Activated B cell treated with CpG ODN at 0.5 μM for 24 hours (primary cell): ENCODE measurements around the gene SPTBN5. TPM values are rescaled to one million over a fixed set of nuclear protein-coding genes. Genes with fewer than 3 reads are reported as not detected.

Source experiments
- ATAC-seq: fragments of 200-7000 bp; cut with Tn5 transposase; one replicate; pipeline ENCODE4 v1.10.0; 2021; ENCODE audit warnings: low read depth, mild to moderate bottlenecking, moderate library complexity
- CTCF ChIA-PET: fragments of 350-600 bp; sonication (Branson Sonifier 250); formaldehyde crosslinking; loops from one replicate; lab custom pipeline; 2021; ENCODE audit warnings: antibody characterized with exemption; lab: Charles Lee
- POLR2A ChIA-PET: fragments of 350-600 bp; sonication (Branson Sonifier 250); formaldehyde crosslinking; loops from one replicate; lab custom pipeline; 2021; ENCODE audit warnings: antibody characterized with exemption; lab: Charles Lee
- DNase-seq: peaks from one replicate; pipeline ENCODE4 v3.0.0; 2022
- H3K27ac Mint-ChIP-seq: one replicate; pipeline ENCODE4 v1.8.0; 2020; ENCODE audit warnings: mixed read lengths
- H3K27me3 Mint-ChIP-seq: one replicate; pipeline ENCODE4 v1.8.0; 2021; ENCODE audit warnings: mixed read lengths
- H3K36me3 Mint-ChIP-seq: one replicate; pipeline ENCODE4 v1.8.0; 2021; ENCODE audit warnings: low read depth, mixed read lengths
- H3K4me1 Mint-ChIP-seq: one replicate; pipeline ENCODE4 v1.8.0; 2021; ENCODE audit warnings: mixed read lengths
- H3K4me3 Mint-ChIP-seq: one replicate; pipeline ENCODE4 v1.8.0; 2020; ENCODE audit warnings: mild to moderate bottlenecking, mixed read lengths
- H3K9me3 Mint-ChIP-seq: one replicate; pipeline ENCODE4 v1.8.0; 2020; ENCODE audit warnings: mixed read lengths
- intact Hi-C: fragments of 100-400 bp; cut with micrococcal nuclease; formaldehyde crosslinking; loops from one replicate; pipeline ENCODE4 v1.15.1; 2024
- total RNA-seq: library from RNA; stranded (reverse); gene quantifications from 2 replicates; pipeline ENCODE4 v1.2.3, GENCODE V29; 2022
- TF ChIP-seq, protein P1 (sequence below): fragments of 200-600 bp; IDR thresholded peaks from one replicate; pipeline ENCODE4 v1.8.0; 2022; ENCODE audit warnings: antibody characterized with exemption, mild to moderate bottlenecking

Gene SPTBN5
- total RNA-seq, 1 donor from 2014 or later = 1.1 TPM

DNA sequence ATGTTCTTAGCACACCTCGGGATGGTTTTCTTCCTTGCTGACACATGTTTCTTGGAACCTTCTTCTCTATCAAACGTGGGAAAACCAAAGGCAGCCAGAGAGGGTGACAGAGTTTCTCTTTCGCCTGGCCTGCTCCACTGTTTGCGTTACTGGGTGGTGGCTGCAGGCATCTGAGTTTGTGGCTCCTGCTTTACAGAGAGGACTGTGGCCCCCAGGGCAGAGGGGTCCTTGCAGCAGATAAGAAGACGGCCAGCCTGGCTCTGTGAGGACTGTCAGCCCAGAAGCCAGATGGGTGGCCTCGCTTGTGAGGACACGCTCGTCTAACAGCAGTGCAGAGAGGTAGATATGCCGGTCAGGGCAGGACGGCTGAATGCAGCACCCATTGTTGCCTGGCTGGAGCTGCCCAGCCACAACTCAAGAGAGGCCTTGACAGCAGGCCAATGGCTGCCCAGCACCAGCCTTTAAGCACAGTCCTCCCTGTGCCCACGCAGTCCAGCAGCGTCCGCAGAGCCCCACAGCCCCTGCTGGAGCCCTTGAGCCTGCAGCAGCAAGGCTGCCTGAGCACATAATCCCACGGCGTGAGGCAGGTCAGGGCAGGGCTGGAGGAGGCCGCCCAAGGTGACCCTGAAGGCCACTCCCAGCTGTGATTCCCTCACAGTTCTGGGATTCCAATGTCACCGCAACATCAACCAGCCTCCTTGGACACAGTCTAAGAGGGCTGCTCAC is 15.0 kb upstream of the SPTBN5 start:
- TF ChIP-seq, protein P1, sequence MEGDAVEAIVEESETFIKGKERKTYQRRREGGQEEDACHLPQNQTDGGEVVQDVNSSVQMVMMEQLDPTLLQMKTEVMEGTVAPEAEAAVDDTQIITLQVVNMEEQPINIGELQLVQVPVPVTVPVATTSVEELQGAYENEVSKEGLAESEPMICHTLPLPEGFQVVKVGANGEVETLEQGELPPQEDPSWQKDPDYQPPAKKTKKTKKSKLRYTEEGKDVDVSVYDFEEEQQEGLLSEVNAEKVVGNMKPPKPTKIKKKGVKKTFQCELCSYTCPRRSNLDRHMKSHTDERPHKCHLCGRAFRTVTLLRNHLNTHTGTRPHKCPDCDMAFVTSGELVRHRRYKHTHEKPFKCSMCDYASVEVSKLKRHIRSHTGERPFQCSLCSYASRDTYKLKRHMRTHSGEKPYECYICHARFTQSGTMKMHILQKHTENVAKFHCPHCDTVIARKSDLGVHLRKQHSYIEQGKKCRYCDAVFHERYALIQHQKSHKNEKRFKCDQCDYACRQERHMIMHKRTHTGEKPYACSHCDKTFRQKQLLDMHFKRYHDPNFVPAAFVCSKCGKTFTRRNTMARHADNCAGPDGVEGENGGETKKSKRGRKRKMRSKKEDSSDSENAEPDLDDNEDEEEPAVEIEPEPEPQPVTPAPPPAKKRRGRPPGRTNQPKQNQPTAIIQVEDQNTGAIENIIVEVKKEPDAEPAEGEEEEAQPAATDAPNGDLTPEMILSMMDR = no peak
- no peaks in the 10 kb centered on the region for H3K27me3 Mint-ChIP-seq
- no peak overlapping the region for H3K27ac Mint-ChIP-seq
- peaks cover 6% of the 10 kb centered on the region for H3K4me1 Mint-ChIP-seq
- intact Hi-C loops = no loop called here
- CTCF ChIA-PET = interaction anchor here (9.3 kb wide), 1 partner anchor 136 kb away, joined by 108 read pairs; the partner anchor contains the start of gene MAPKBP1
- POLR2A ChIA-PET = no interaction called here
- no peak for DNase-seq
- H3K4me3 Mint-ChIP-seq = no peak overlapping the region
- ATAC-seq = no peak
- H3K9me3 Mint-ChIP-seq = peaks cover 4% of the 10 kb centered on the region
- peaks cover 63% of the 10 kb centered on the region for H3K36me3 Mint-ChIP-seq

DNA sequence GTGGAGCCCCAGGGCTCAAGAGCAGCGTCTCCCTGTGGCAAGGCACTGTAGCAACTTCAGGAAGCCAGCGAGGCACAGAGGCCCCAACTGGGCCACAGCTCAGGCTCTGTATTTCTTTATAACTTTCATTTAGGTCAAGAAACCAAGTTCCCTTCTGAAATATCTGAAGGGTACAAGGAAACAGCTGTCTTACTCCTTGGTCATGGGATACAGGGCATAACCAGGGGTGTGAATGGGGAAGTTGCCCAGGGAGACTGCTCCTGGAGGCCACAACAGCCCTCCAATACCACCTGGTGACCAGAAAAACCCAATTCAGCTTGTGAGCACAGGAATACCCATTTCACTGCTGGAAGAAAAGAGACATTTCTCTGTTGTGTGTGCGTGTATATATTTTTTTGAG is 13.3 kb upstream of the SPTBN5 start:
- Mint-ChIP-seq H3K27ac (no peak overlapping the region), H3K27me3 (no peaks in the 10 kb centered on the region), H3K4me3 (no peak overlapping the region), H3K4me1 (peaks cover 6% of the 10 kb centered on the region), H3K36me3 (peaks cover 58% of the 10 kb centered on the region), H3K9me3 (peaks cover 4% of the 10 kb centered on the region)
- ATAC-seq (no peak), DNase-seq (no peak)
- POLR2A ChIA-PET = no interaction called here
- intact Hi-C loops = no loop called here
- TF ChIP-seq, protein P1 = no peak
- CTCF ChIA-PET = interaction anchor here (1.0 to 9.3 kb wide), 2 partner anchors 14 to 135 kb away, joined by 6 to 108 read pairs; partner anchors contain the start of gene MAPKBP1

DNA sequence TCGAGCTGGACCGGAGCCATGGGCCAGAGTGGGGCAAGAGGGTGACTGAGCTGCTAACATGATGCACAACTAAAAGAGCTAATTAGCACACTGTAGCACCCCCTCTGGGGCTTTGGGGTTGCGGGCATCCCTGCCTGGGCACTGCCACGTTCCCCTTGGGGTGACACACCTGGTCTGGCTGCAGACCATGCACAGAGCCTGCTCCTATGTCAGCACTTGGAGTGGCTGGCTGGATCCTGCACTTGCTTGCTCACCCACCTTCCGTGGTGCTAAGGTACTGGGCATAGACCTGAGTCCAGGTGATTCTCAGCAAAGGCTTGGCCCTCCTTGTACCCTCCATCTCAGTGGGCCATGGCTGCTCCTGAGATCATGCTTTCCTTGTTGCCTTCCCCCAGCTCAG is 12.8 kb upstream of the SPTBN5 start:
- peaks cover 4% of the 10 kb centered on the region for H3K9me3 Mint-ChIP-seq
- H3K27me3 Mint-ChIP-seq = no peaks in the 10 kb centered on the region
- ATAC-seq (no peak), DNase-seq (no peak)
- intact Hi-C loops = no loop called here
- POLR2A ChIA-PET = no interaction called here
- H3K4me1 Mint-ChIP-seq = peaks cover 6% of the 10 kb centered on the region
- TF ChIP-seq, protein P1 = no peak
- CTCF ChIA-PET = interaction anchor here (0.9 to 9.3 kb wide), 2 partner anchors 9 to 134 kb away, joined by 3 to 108 read pairs; partner anchors contain the start of gene MAPKBP1
- H3K27ac Mint-ChIP-seq = no peak overlapping the region
- peaks cover 55% of the 10 kb centered on the region for H3K36me3 Mint-ChIP-seq
- H3K4me3 Mint-ChIP-seq = no peak overlapping the region

DNA sequence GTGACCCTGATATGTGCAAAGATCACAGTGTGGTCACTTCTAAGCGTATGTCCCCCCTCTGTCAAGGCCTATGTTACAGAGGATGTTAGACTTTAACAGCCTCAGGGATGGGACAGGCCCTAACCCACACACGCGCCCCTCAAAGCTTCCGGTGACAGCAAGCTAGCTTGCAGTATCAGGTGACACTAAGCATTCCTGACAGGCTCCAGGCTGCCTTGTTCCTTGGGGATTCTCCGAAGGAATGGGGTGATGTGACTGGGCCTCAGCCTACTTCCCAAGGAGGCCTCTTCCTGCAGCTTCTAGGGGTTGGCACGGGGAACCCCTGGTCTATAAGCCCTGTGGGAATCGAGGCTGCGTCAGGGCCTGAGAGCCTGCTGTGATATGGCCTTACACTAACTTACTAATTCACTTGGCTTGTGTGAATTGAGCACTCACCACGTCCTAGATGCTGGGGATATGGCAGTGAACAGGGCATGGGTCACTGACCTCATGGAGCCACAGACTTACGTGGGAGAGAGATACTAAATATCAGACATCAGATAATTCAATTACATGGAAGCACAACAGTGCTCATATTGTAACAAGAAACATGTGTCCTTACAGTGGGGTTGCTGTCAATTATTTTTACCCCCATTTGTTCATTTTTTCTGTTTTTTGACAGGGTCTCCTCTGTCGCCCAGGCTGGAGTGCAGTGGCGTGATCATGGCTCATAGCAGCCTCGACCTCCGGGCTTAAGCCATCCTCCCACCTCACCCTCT is 11.4 kb upstream of the SPTBN5 start:
- ChIA-PET POLR2A (interaction anchor here (0.5 to 1.9 kb wide), 10 partner anchors 11 to 270 kb away, joined by 3 to 14 read pairs (median 4); partner anchors contain the start of genes EHD4 and MAPKBP1), CTCF (interaction anchor here (0.7 to 9.3 kb wide), 33 partner anchors 8 to 1001 kb away, joined by 3 to 108 read pairs (median 4); partner anchors contain the start of genes EHD4, MAPKBP1 and SPTBN5)
- H3K36me3 Mint-ChIP-seq = peaks cover 63% of the 10 kb centered on the region
- H3K9me3 Mint-ChIP-seq = peaks cover 4% of the 10 kb centered on the region
- intact Hi-C loops = loop anchor here (2.0 kb wide), 2 partner anchors 32 to 300 kb away; no protein-coding TSS in a partner anchor
- H3K4me3 Mint-ChIP-seq = no peak overlapping the region
- H3K4me1 Mint-ChIP-seq = peaks cover 6% of the 10 kb centered on the region
- TF ChIP-seq, protein P1 = no peak
- peak overlapping the region; percentile 11 for H3K27ac Mint-ChIP-seq
- ATAC-seq = no peak
- H3K27me3 Mint-ChIP-seq = no peaks in the 10 kb centered on the region
- no peak for DNase-seq
